ENCODE measurements around the gene PFN4. TPM values are rescaled to one million over a fixed set of nuclear protein-coding genes. Genes with fewer than 3 reads are reported as not detected.

Gene PFN4
- total and polyA plus RNA-seq, 9 of the 15 experiments (the other 6 are each of a cell fraction or from before 2014, with no cell fraction given) = 0.07 to 0.54 (median 0.31) TPM; not detected in 2

GRCh38 chr2:24084386-24085199 lies 38.5 kb downstream of the PFN4 start, which contains the start of gene TP53I3 (continued):
- TF ChIP-seq ZNF398 (CRISPR knock-in tag; IDR thresholded peaks at IDR 0.05) = no peak
- TF ChIP-seq ZNF253 (CRISPR knock-in tag; conservative IDR thresholded peaks at IDR 0.05) = no peak
- TF ChIP-seq, protein P1, sequence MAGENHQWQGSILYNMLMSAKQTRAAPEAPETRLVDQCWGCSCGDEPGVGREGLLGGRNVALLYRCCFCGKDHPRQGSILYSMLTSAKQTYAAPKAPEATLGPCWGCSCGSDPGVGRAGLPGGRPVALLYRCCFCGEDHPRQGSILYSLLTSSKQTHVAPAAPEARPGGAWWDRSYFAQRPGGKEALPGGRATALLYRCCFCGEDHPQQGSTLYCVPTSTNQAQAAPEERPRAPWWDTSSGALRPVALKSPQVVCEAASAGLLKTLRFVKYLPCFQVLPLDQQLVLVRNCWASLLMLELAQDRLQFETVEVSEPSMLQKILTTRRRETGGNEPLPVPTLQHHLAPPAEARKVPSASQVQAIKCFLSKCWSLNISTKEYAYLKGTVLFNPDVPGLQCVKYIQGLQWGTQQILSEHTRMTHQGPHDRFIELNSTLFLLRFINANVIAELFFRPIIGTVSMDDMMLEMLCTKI (IDR thresholded peaks at IDR 0.05; ENCODE audit: partially characterized antibody) = no peak
- TF ChIP-seq ZNF12 (CRISPR knock-in tag; IDR thresholded peaks at IDR 0.05) = peak; percentile 23; the same call in 1 of the 2 replicates
- TF ChIP-seq IFI16 (CRISPR knock-in tag; IDR thresholded peaks at IDR 0.05) = no peak
- no peak for TF ChIP-seq SRSF1 (IDR thresholded peaks at IDR 0.05; ENCODE audit: low read depth, low read length)
- peak; percentile 88 for TF ChIP-seq GABPB1 (CRISPR knock-in tag; IDR thresholded peaks at IDR 0.05)
- peak; percentile 85; the same call in 1 of the 2 replicates for TF ChIP-seq GATAD2A (IDR thresholded peaks at IDR 0.05)
- no peak for TF ChIP-seq ZNF717 (CRISPR knock-in tag; IDR thresholded peaks at IDR 0.05)
- TF ChIP-seq, protein P2, sequence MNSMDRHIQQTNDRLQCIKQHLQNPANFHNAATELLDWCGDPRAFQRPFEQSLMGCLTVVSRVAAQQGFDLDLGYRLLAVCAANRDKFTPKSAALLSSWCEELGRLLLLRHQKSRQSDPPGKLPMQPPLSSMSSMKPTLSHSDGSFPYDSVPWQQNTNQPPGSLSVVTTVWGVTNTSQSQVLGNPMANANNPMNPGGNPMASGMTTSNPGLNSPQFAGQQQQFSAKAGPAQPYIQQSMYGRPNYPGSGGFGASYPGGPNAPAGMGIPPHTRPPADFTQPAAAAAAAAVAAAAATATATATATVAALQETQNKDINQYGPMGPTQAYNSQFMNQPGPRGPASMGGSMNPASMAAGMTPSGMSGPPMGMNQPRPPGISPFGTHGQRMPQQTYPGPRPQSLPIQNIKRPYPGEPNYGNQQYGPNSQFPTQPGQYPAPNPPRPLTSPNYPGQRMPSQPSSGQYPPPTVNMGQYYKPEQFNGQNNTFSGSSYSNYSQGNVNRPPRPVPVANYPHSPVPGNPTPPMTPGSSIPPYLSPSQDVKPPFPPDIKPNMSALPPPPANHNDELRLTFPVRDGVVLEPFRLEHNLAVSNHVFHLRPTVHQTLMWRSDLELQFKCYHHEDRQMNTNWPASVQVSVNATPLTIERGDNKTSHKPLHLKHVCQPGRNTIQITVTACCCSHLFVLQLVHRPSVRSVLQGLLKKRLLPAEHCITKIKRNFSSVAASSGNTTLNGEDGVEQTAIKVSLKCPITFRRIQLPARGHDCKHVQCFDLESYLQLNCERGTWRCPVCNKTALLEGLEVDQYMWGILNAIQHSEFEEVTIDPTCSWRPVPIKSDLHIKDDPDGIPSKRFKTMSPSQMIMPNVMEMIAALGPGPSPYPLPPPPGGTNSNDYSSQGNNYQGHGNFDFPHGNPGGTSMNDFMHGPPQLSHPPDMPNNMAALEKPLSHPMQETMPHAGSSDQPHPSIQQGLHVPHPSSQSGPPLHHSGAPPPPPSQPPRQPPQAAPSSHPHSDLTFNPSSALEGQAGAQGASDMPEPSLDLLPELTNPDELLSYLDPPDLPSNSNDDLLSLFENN (IDR thresholded peaks at IDR 0.05; ENCODE audit: low read depth in 2 of 2, low read length in 2 of 2) = no peak
- TF ChIP-seq JUN (IDR thresholded peaks at IDR 0.05; ENCODE audit: borderline replicate concordance, low read depth, low read length) = 0 out of 2 replicates have a peak, but pooled peaks have one; percentile 48
- 0 out of 2 replicates have a peak, but pooled peaks have one; percentile 26 for TF ChIP-seq JUN (CRISPR knock-in tag; IDR thresholded peaks at IDR 0.05; ENCODE audit: borderline replicate concordance)
- no peak for TF ChIP-seq ZNF197 (CRISPR knock-in tag; IDR thresholded peaks at IDR 0.05; ENCODE audit: low read depth)
- TF ChIP-seq FOXK2 (conservative IDR thresholded peaks at IDR 0.05 in 1 of 2, IDR thresholded peaks at IDR 0.05 in 1 of 2; ENCODE audit: low read depth in 2 of 2) = peak in 1 of 2 experiments; percentile 56; a peak in 1 of 4 replicates
- TF ChIP-seq SMAD1 (IDR thresholded peaks at IDR 0.05; ENCODE audit: low read depth, low read length, partially characterized antibody) = no peak
- no peak; the same call in 1 of the 2 replicates for TF ChIP-seq ZBTB17 (CRISPR knock-in tag; IDR thresholded peaks at IDR 0.05)
- TF ChIP-seq SAFB2 (IDR thresholded peaks at IDR 0.05; ENCODE audit: borderline replicate concordance, low read depth, low read length, severe bottlenecking) = no peak
- no peak for TF ChIP-seq SMARCB1 (IDR thresholded peaks at IDR 0.05; ENCODE audit: insufficient read length, low read depth)
- TF ChIP-seq ZNF589 (CRISPR knock-in tag; IDR thresholded peaks at IDR 0.05; ENCODE audit: low read depth) = no peak
